DLD1 (cell line): ENCODE measurements around the gene CAPZB.

ENCODE experiments used
- in situ Hi-C: cut with HindIII; loops from 2 replicates; pipeline ENCODE4 v1.10.0; 2017; ENCODE audit warnings: low sequenced_read_pairs

Gene CAPZB

GRCh38 chr1:19372602-19373001 lies 112.7 kb downstream of the CAPZB start:
- in situ Hi-C loops: no loop called here

- in situ Hi-C loops: no loop called here
These were observed 113.2 kb downstream of the CAPZB start for GRCh38 chr1:19372136-19372514.

GRCh38 chr1:19371226-19372135 lies 113.9 kb downstream of the CAPZB start:
- in situ Hi-C loops: no loop called here

GRCh38 chr1:19370453-19371170 lies 114.7 kb downstream of the CAPZB start:
- in situ Hi-C loops: no loop called here

GRCh38 chr1:19369396-19370090 lies 115.8 kb downstream of the CAPZB start:
- in situ Hi-C loops: no loop called here

GRCh38 chr1:19368964-19369363 lies 116.4 kb downstream of the CAPZB start:
- in situ Hi-C loops: no loop called here

- in situ Hi-C loops: no loop called here
These were observed 117.3 kb downstream of the CAPZB start for GRCh38 chr1:19368050-19368449.

- in situ Hi-C loops: no loop called here
These were observed 117.7 kb downstream of the CAPZB start for GRCh38 chr1:19367584-19368041.

- in situ Hi-C loops: no loop called here
These were observed 118.5 kb downstream of the CAPZB start for GRCh38 chr1:19366599-19367536.

GRCh38 chr1:19365721-19366120 lies 119.6 kb downstream of the CAPZB start:
- in situ Hi-C loops: no loop called here

- in situ Hi-C loops: no loop called here
These were observed 121.7 kb downstream of the CAPZB start for GRCh38 chr1:19363536-19364152.

GRCh38 chr1:19361611-19362147 lies 123.7 kb downstream of the CAPZB start:
- in situ Hi-C loops: no loop called here

GRCh38 chr1:19360843-19361610 lies 124.3 kb downstream of the CAPZB start:
- in situ Hi-C loops: no loop called here

GRCh38 chr1:19360432-19360831 lies 124.9 kb downstream of the CAPZB start:
- in situ Hi-C loops: no loop called here

GRCh38 chr1:19360016-19360415 lies 125.3 kb downstream of the CAPZB start:
- in situ Hi-C loops: no loop called here

- in situ Hi-C loops: no loop called here
These were observed 126.0 kb downstream of the CAPZB start for GRCh38 chr1:19359357-19359756.

GRCh38 chr1:19358710-19359109 lies 126.6 kb downstream of the CAPZB start:
- in situ Hi-C loops: no loop called here

- in situ Hi-C loops: no loop called here
These were observed 127.9 kb downstream of the CAPZB start for GRCh38 chr1:19357299-19357986.
